HG03025 (cell line): ENCODE measurements around the gene PGAP1.

ENCODE experiments used
- ATAC-seq: cut with Tn5 transposase; IDR thresholded peaks from one replicate; pipeline ENCODE4 v1.9.1; 2021; ENCODE audit warnings: mild to moderate bottlenecking, moderate library complexity; ENCODE audit not compliant: unreplicated experiment, low FRiP score

PGAP1 gene

GRCh38 chr2:196900843-196901242, 25.7 kb downstream of the PGAP1 start:
- no peak for ATAC-seq

DNA sequence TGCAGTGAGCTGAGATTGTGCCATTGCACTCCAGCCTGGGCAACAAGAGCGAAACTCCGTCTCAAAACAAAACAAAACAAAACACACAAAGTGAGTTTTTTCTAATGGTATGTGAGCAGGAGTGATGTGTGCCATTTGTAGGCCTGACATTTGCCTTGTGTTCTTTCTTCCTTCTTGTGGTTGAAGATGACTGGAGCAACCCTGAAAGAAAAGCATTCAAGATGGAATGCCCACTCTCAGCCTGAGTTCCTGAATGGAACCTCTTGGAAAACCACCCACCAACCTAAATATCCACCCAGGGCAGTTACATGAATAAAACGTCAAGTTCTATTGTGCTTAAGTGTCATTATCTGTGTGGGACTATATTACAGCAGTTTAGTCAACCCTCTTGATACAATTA, 26.5 kb downstream of the PGAP1 start:
- no peak for ATAC-seq

- ATAC-seq, result no peak
These were observed 35.4 kb downstream of the PGAP1 start for GRCh38 chr2:196891136-196891535.

DNA sequence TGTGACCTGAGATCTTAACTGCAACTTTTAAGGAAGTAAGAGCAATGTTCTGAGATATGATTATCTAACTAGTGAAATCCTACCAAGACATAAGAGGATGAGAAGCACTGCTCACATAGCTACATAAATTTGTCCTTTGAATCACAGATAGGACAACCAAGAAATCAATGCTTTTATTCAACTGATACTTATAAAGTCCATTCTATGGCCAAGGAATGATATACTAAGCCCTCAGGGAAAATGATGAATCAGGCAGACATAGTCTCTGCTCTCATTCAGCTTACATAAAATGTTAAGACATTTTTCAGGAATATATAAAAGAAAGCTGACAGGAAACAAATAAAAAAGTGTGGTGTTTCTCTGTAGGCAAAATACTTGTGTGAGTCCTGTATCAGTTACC, 39.1 kb downstream of the PGAP1 start:
- no peak for ATAC-seq

DNA sequence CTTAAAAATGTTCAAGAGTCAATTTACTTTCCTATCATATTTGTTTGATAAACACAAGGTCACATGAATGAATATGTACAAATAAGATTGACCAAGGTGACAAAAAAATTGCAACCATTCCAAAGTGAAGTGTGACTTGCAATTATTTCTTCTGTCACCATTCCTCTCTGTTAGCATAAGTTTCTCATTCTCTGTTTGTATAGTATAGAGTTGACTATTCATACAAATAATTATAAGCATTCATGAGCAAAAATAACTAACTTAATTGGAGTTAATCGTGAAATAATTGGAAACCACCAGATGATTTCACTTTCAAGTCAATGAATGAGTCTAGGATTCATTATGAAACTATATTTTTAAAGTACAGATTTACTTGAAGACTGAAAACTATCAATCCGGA, 42.1 kb downstream of the PGAP1 start:
- no peak for ATAC-seq

DNA sequence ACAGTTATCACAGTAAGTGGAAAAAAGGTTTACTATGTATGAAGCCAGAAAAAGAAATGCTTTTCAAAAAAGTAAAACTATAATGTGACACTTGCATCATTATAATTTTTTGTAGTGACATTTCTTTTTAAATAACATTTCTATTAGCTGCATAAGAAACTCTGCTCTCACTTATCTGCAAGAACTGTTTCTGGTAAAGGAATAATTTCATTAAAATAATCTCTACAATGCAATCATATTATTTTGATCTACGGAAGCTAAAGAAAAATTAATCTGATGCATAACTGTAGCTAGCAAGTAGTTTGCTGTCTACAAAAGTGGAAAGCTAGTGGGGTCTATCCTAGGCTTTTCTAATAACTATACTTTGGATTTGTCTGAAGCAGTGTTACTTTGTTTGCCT, 50.1 kb downstream of the PGAP1 start:
- ATAC-seq, result no peak

- ATAC-seq, result no peak
These were observed 51.1 kb downstream of the PGAP1 start for GRCh38 chr2:196875414-196875813.

DNA sequence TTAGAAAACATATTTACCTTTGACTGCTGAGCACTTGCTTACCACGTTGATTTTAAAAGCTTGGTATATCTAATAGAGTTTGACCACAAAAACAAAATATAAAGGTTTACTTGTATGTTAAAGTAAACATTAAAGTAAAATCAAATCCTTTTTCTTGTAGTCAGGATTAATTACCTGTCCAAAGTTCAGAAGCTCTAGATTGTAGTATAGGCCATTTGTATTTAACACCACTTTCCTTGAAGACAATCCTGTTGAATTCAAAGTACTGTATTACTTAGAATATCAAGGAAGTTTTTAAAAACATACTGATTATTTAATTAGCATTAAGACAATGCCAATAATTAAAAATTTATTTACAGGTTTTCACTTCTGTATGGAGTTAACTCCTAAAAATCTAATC, 53.0 kb downstream of the PGAP1 start:
- ATAC-seq, result no peak

DNA sequence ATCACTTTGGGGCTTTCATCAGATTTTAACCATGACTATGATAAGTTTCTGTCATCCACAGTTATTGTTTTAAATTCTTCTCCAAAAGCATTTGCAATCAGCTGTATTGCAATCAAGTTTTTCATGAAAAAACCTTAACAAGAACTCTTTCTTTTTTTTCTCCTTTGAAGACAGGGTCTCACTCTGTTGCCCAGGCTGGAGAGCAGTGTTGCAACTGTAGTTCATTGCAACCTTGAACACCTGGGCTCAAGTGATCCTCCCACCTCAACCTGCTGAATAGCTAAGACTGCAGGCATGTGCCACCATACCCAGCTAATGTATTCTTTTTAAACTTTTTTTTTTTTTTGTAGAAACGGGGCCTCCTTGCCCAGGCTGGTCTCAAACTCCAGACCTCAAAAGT, 71.9 kb downstream of the PGAP1 start:
- no peak for ATAC-seq

DNA sequence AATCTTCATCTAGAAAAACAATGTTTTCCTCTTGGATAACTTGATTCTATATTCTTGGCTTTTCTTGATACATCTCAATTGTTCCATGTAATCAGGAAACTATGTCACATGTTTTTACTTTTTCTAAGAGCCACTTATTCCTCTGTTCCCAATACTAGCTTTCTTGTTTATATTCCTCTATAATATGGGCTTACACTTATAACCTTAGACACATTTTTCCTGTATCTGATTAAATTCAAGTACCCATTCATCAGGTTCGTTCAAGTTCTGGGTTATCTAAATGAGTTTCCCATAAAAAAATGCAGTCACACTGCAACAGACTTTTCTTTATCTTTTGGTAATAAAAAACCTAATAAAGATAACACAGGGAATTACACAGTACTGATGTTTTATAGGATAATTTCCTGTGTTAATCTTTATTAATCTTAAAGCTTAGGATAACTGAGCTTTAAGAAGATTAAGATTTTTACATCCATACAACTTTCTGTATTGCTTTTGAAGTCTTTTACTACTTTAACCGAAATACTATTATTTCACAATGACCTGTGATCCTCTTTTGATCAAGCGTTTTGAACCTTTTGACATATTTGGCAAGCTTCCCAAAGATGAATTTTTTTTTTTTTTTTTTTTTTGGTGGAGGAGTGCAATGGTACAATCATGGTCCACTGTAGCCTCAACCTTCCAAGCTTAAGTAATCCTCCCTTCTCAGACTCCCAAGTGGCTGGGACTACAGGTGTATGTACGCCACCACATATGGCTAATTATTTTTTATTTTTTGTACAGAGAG, 73.0 kb downstream of the PGAP1 start:
- ATAC-seq, result no peak

- no peak for ATAC-seq
These were observed 75.4 kb downstream of the PGAP1 start for GRCh38 chr2:196851088-196851487.

- ATAC-seq, result no peak
These were observed 76.6 kb downstream of the PGAP1 start for GRCh38 chr2:196849895-196850294.

DNA sequence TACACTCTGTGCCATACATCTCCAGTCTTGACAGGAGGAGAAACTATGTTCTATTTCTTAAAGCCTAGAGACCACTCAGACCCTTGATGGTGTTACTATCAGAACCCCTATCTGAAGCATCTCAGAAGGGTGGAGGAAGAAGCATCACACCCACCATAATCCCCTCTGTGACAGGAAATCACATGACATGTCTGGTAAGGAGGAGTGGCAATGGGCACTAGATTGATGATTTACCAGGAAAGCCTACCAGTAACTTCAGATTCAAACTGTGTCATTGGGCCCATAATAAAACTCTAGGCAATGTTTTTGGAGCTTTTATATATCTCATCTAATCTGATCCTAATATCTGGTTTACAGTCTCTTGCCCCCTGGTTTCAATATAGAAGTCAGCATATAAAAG, 80.2 kb downstream of the PGAP1 start:
- no peak for ATAC-seq

DNA sequence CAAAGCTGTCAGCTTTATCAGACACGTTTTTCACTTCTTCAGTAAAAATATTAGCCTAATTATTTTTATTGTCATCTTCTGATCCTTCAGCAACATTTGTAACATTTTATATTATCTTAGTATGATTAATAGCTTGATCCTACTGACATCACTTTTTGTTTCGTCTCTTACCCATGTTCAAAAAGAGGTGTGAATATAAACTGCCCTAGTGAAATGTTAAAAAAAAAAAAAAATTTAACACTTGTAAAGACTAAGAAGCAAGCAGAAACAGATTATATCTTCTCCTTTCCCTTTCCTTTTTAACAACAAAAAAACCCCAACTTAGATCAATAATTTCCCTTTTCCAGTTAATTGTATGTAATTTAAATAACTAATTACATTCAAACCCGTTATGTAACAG, 81.1 kb downstream of the PGAP1 start:
- no peak for ATAC-seq

GRCh38 chr2:196840171-196840570, 86.3 kb downstream of the PGAP1 start:
- ATAC-seq, result no peak

GRCh38 chr2:196839574-196839973, 86.9 kb downstream of the PGAP1 start:
- no peak for ATAC-seq

DNA sequence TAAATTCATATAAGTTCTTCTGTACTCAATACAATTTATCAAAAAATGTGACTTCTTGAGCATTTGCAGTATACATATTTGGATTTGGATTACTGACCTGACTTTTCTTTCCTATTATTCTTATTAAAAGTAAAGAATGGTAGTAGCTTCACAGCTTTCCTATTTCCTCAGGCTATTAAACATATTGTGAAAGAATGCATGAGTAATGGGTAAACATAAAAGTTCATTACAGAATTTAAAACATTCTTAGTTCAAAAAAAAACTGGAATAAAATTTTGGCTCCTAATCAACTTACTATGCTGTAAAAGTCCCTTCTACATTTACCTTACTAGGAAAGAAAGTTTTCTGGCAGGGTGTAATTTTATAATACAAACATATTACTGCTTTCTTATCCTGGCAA, 90.1 kb downstream of the PGAP1 start:
- ATAC-seq, result no peak

GRCh38 chr2:196830701-196831100, 95.8 kb downstream of the PGAP1 start:
- ATAC-seq, result no peak

DNA sequence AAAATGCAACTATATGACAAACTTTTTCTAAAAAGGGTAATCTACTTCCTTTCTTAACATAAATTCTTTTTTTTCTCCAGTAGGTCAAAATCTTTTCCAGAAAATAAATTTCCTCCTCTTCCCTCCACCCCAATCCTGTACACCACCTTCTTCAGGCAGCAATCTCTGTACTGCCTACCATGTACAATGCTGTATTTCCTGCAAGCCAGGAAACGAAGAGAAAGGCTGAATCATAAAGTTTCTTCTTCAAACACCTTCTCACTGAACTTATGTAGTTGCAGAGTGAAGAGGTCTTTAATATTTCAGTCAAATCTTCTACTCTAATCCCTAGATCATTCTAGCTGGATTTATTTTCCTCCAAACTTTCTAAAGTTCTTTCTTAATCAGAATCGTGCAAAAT, 99.2 kb downstream of the PGAP1 start:
- ATAC-seq, result no peak

- ATAC-seq, result no peak
These were observed 102.6 kb downstream of the PGAP1 start for GRCh38 chr2:196823750-196824522.

GRCh38 chr2:196821195-196821594, 105.3 kb downstream of the PGAP1 start:
- no peak for ATAC-seq

DNA sequence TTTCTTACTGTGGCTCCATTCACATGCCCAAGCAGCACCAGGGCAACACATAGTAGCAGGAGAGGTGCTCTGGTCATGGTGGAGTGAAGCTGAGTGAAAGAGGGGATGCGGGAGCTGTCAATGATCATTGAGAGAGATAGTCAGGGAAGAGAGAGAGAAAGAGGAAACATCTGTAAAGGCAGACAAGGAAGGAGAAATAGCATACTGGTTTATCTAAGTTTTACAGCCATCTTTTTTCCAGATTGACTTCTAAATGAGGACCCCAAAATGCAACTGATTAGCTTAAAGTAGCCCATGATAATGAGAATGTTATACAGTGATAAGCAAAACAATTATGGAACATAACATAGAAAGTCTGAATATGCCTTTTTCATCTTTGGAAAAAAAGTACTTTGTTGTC, 117.2 kb downstream of the PGAP1 start, which contains the start of gene C2orf66:
TSS of gene C2orf66 (minus strand) at position 96 of the 400 bp plus-strand sequence. CDS start at position 77, 19 bp downstream.
- no peak for ATAC-seq
